ENCODE measurements around the gene C1QTNF5. TPM values are rescaled to one million over a fixed set of nuclear protein-coding genes. Genes with fewer than 3 reads are reported as not detected.

C1QTNF5 gene
- total and polyA plus RNA-seq, 2 of the 8 experiments (the other 6 are each of a cell fraction or from before 2014, with no cell fraction given), result 2.2 to 2.7 TPM

- H2AFZ ChIP-seq (ENCODE audit: low read length), result no peak overlapping the region
- peaks cover 17% of the 10 kb centered on the region; the same call in 1 of the 2 replicates for H3K23me2 ChIP-seq (ENCODE audit: low read depth, low read length)
- FAIRE-seq (no peak), DNase-seq (ENCODE audit: low read depth in 1 of 2, low spot score in 2 of 2) (no peak)
- no peak overlapping the region for H2BK120ac ChIP-seq (replicated peaks; ENCODE audit: low read depth, low read length)
- no peak overlapping the region for H2BK5ac ChIP-seq (ENCODE audit: low read depth, low read length)
- peaks cover 12 to 44% (median 33%) of the 10 kb centered on the region in 4 experiments for H3K27me3 ChIP-seq (replicated peaks in 1 of 4; ENCODE audit: control insufficient read depth in 3 of 4, extremely low read depth in 1 of 4, insufficient read depth in 3 of 4, low read length in 3 of 4)
- no peaks in the 10 kb centered on the region for H3K9me3 ChIP-seq (ENCODE audit: insufficient read depth in 2 of 2, low read depth in 1 of 2, low read length in 1 of 2)
- H3K23ac ChIP-seq (ENCODE audit: insufficient read length), result no peak overlapping the region
- POLR2A ChIA-PET (ENCODE audit: partially characterized antibody), result interaction anchor here (1.0 to 1.6 kb wide), 3 partner anchors 13 to 76 kb away, joined by 3 read pairs; no protein-coding TSS in a partner anchor
- H3K18ac ChIP-seq (ENCODE audit: extremely low read depth, low read length), result no peak overlapping the region
- H3K27ac ChIP-seq (ENCODE audit: low read depth, low read length), result no peak overlapping the region
- H3K56ac ChIP-seq (replicated peaks; ENCODE audit: insufficient read length, low read depth, low read length), result no peak overlapping the region
- 0 out of 2 replicates have a peak overlapping the region, but pooled peaks have one; percentile 23 for H2BK12ac ChIP-seq (ENCODE audit: low read depth, low read length)
- H3K4me2 ChIP-seq (ENCODE audit: insufficient read depth in 1 of 2, low read depth in 2 of 2, low read length in 2 of 2), result no peak overlapping the region
- H3K4me1 ChIP-seq (replicated peaks in 1 of 4; ENCODE audit: control insufficient read depth in 3 of 4, insufficient read depth in 4 of 4, low read length in 3 of 4), result peaks cover 5 to 25% (median 17%) of the 10 kb centered on the region in 4 experiments
- 83% methylated on average over 10 of the region's 10 CpGs; no CpG with 5 or more reads in 1 of the 2 experiments for WGBS, 2 experiments (ENCODE audit: extremely low coverage in 1 of 2, insufficient coverage in 1 of 2, insufficient read length in 1 of 2, insufficient replicate concordance in 2 of 2, low coverage in 1 of 2, low lambda C conversion rate in 2 of 2, missing lambda C conversion rate in 1 of 2)
- peaks cover 3 to 9% of the 10 kb centered on the region in 2 experiments for H4K20me1 ChIP-seq (replicated peaks in 1 of 2; ENCODE audit: control insufficient read depth in 1 of 2, insufficient read depth in 2 of 2, low read length in 2 of 2)
- no peak overlapping the region for H4K91ac ChIP-seq (replicated peaks; ENCODE audit: insufficient read length, low read length)
- peak overlapping the region; percentile 92; the same call in 1 of the 2 replicates for H2BK15ac ChIP-seq (ENCODE audit: low read length)
- no peaks in the 10 kb centered on the region for H3K79me2 ChIP-seq (ENCODE audit: control insufficient read depth in 1 of 2, insufficient read depth in 2 of 2, low read length in 2 of 2)
- no peak overlapping the region for H3K14ac ChIP-seq (ENCODE audit: insufficient read length)
- CTCF ChIA-PET (ENCODE audit: partially characterized antibody), result interaction anchor here (0.6 to 20.0 kb wide), 9 partner anchors 7 to 132 kb away, joined by 3 to 463 read pairs (median 10); partner anchors contain the start of genes MCAM and USP2
- no peaks in the 10 kb centered on the region for H3K36me3 ChIP-seq (ENCODE audit: control insufficient read depth in 2 of 4, insufficient read depth in 4 of 4, low read length in 3 of 4)
- no peak overlapping the region for H3K4me3 ChIP-seq (ENCODE audit: extremely low read depth in 1 of 4, insufficient read depth in 2 of 4, low read depth in 3 of 4, low read length in 4 of 4)
- H3K9ac ChIP-seq (replicated peaks in 1 of 4; ENCODE audit: extremely low read depth in 1 of 4, low read depth in 3 of 4, low read length in 3 of 4), result no peak overlapping the region
- H2BK20ac ChIP-seq (ENCODE audit: low read length), result no peak overlapping the region
- no peak overlapping the region for H3K4ac ChIP-seq (replicated peaks; ENCODE audit: insufficient read length, low read depth, low read length)
- H4K8ac ChIP-seq (ENCODE audit: extremely low read depth, insufficient read depth, low read length), result no peak overlapping the region
- no peaks in the 10 kb centered on the region; the same call in 1 of the 2 replicates for H3K79me1 ChIP-seq (ENCODE audit: low read depth, low read length)
- no peak overlapping the region for H2AK5ac ChIP-seq (ENCODE audit: low read depth, low read length)
- H4K5ac ChIP-seq (ENCODE audit: insufficient read length, low read depth, low read length), result no peak overlapping the region
- TF ChIP-seq HDAC6 (IDR thresholded peaks at IDR 0.05; ENCODE audit: low read depth, low read length) (no peak), RNF2 (IDR thresholded peaks at IDR 0.05; ENCODE audit: borderline replicate concordance, low read depth, low read length, missing control alignments, poor library complexity, severe bottlenecking) (no peak), JUN (IDR thresholded peaks at IDR 0.05; ENCODE audit: low read depth, low read length) (no peak), CTBP2 (IDR thresholded peaks at IDR 0.05; ENCODE audit: borderline replicate concordance, insufficient read depth, insufficient read length, low read length) (no peak), SP1 (IDR thresholded peaks at IDR 0.05; ENCODE audit: low read depth, low read length) (no peak), SRF (IDR thresholded peaks at IDR 0.05; ENCODE audit: low read depth, low read length) (no peak), CHD1 (IDR thresholded peaks at IDR 0.05; ENCODE audit: low read depth, low read length) (no peak), EP300 (IDR thresholded peaks at IDR 0.05; ENCODE audit: borderline replicate concordance in 1 of 2, low read depth in 2 of 2, low read length in 2 of 2) (no peak), RXRA (IDR thresholded peaks at IDR 0.05; ENCODE audit: insufficient read depth, low read depth, low read length) (no peak), ASH2L (IDR thresholded peaks at IDR 0.05; ENCODE audit: low read length) (no peak), FOSL1 (IDR thresholded peaks at IDR 0.05; ENCODE audit: insufficient read depth, low read depth, low read length) (no peak)
Measured at GRCh38 chr11:119342362-119343130, 1.9 kb upstream of the C1QTNF5 start.

All from H1 (cell line).